Astrocyte (in vitro differentiated cells and primary cell): ENCODE data around the gene OR8D1. TPM values are rescaled to one million over a fixed set of nuclear protein-coding genes. Genes with fewer than 3 reads are reported as not detected.

ENCODE experiments used
- DNase-seq: peaks from one replicate; pipeline ENCODE4 v3.0.0-alpha.2; 2010; ENCODE audit warnings: low read depth
- FAIRE-seq: peaks from 2 replicates; lab custom pipeline; 2011; peaks lifted over from hg19 to GRCh38; lab: Jason Lieb, UNC
- H2AFZ ChIP-seq: 2 replicates; pipeline ENCODE4 v1.6.0; 2012; ENCODE audit warnings: low read depth, low read length, inconsistent platforms
- H3K27ac ChIP-seq: 2 replicates; pipeline ENCODE4 v1.5.1; 2011; ENCODE audit warnings: low read depth, low read length, inconsistent platforms
- H3K27me3 ChIP-seq: 2 replicates; pipeline ENCODE4 v1.6.0; 2011; ENCODE audit warnings: low read length, inconsistent platforms; ENCODE audit not compliant: insufficient read depth
- H3K36me3 ChIP-seq: 2 replicates; pipeline ENCODE4 v1.5.1; 2011; ENCODE audit warnings: low read length, inconsistent platforms; ENCODE audit not compliant: insufficient read depth
- H3K4me1 ChIP-seq: 2 replicates; pipeline ENCODE4 v1.5.1; 2011; ENCODE audit warnings: low read length, inconsistent platforms; ENCODE audit not compliant: insufficient read depth
- H3K4me2 ChIP-seq: 2 replicates; pipeline ENCODE4 v1.6.0; 2012; ENCODE audit warnings: low read length, inconsistent platforms
- H3K4me3 ChIP-seq: 2 replicates; pipeline ENCODE4 v1.5.1; 2011; ENCODE audit warnings: low read depth, mild to moderate bottlenecking, low read length, inconsistent platforms; ENCODE audit not compliant: insufficient read depth
- H3K79me2 ChIP-seq: 2 replicates; pipeline ENCODE4 v1.6.0; 2012; ENCODE audit warnings: mild to moderate bottlenecking, low read length, inconsistent platforms; ENCODE audit not compliant: insufficient read depth
- H3K9ac ChIP-seq: 2 replicates; pipeline ENCODE4 v1.6.0; 2012; ENCODE audit warnings: mild to moderate bottlenecking, low read length, inconsistent platforms
- H3K9me3 ChIP-seq: 2 replicates; pipeline ENCODE4 v1.5.1; 2012; ENCODE audit warnings: low read depth, mild to moderate bottlenecking, low read length, inconsistent platforms; ENCODE audit not compliant: insufficient read depth
- H4K20me1 ChIP-seq: 2 replicates; pipeline ENCODE4 v1.6.0; 2012; ENCODE audit warnings: low read length, inconsistent platforms; ENCODE audit not compliant: insufficient read depth
- H3K27ac Mint-ChIP-seq: one replicate; pipeline ENCODE4 v1.8.0; 2021; ENCODE audit warnings: mild to moderate bottlenecking, mixed read lengths; ENCODE audit not compliant: unreplicated experiment
- H3K27me3 Mint-ChIP-seq: one replicate; pipeline ENCODE4 v1.8.0; 2021; ENCODE audit warnings: low read depth, mixed read lengths; ENCODE audit not compliant: unreplicated experiment
- H3K36me3 Mint-ChIP-seq: one replicate; pipeline ENCODE4 v1.8.0; 2021; ENCODE audit warnings: low read depth, mixed read lengths; ENCODE audit not compliant: unreplicated experiment
- H3K4me1 Mint-ChIP-seq: one replicate; pipeline ENCODE4 v1.8.0; 2021; ENCODE audit warnings: low read depth, mixed read lengths; ENCODE audit not compliant: unreplicated experiment
- H3K4me3 Mint-ChIP-seq: one replicate; pipeline ENCODE4 v1.8.0; 2021; ENCODE audit warnings: mild to moderate bottlenecking, moderate library complexity, mixed read lengths; ENCODE audit not compliant: unreplicated experiment
- H3K9me3 Mint-ChIP-seq: one replicate; pipeline ENCODE4 v1.8.0; 2021; ENCODE audit warnings: mild to moderate bottlenecking, mixed read lengths; ENCODE audit not compliant: unreplicated experiment
- CTCF ChIP-seq: IDR thresholded peaks from 2 replicates; pipeline ENCODE4 v1.5.1; 2011; ENCODE audit warnings: low read depth, mild to moderate bottlenecking, inconsistent platforms, low read length, moderate library complexity; ENCODE audit not compliant: insufficient read depth
- EZH2 ChIP-seq: IDR thresholded peaks from 2 replicates; pipeline ENCODE4 v1.6.1; 2012; ENCODE audit warnings: mild to moderate bottlenecking, low read length, inconsistent platforms; ENCODE audit not compliant: insufficient read depth
- total RNA-seq: library from RNA; stranded (reverse); gene quantifications from 2 replicates; pipeline ENCODE4 v1.2.1, GENCODE V29; 2021

Gene OR8D1
- total RNA-seq, 1 donor from 2014 or later, result not detected

GRCh38 chr11:124346311-124346955 lies 32.7 kb upstream of the OR8D1 start:
- FAIRE-seq, result no peak
- Histone ChIP-seq H3K4me3 (no peak overlapping the region), H3K9me3 (no peaks in the 10 kb centered on the region), H3K27ac (no peak overlapping the region), H2AFZ (no peak overlapping the region), H3K4me1 (no peaks in the 10 kb centered on the region), H3K36me3 (no peaks in the 10 kb centered on the region), H3K9ac (no peak overlapping the region), H3K27me3 (no peaks in the 10 kb centered on the region), H3K79me2 (no peaks in the 10 kb centered on the region), H4K20me1 (no peaks in the 10 kb centered on the region), H3K4me2 (no peak overlapping the region)
- Mint-ChIP-seq H3K27me3 (no peaks in the 10 kb centered on the region), H3K36me3 (no peaks in the 10 kb centered on the region), H3K27ac (no peak overlapping the region), H3K4me1 (no peaks in the 10 kb centered on the region), H3K4me3 (no peak overlapping the region), H3K9me3 (peaks cover 2% of the 10 kb centered on the region)
- DNase-seq, result no peak
- TF ChIP-seq CTCF (no peak), EZH2 (no peak)

- no peak overlapping the region for H3K27ac Mint-ChIP-seq
- no peak overlapping the region for H3K9ac ChIP-seq
- TF ChIP-seq CTCF (no peak), EZH2 (no peak)
- H3K9me3 Mint-ChIP-seq, result peaks cover 2% of the 10 kb centered on the region
- no peaks in the 10 kb centered on the region for H3K27me3 ChIP-seq
- no peaks in the 10 kb centered on the region for H3K79me2 ChIP-seq
- no peaks in the 10 kb centered on the region for H3K36me3 ChIP-seq
- H3K9me3 ChIP-seq, result no peaks in the 10 kb centered on the region
- DNase-seq, result no peak
- no peaks in the 10 kb centered on the region for H3K4me1 Mint-ChIP-seq
- H3K4me3 Mint-ChIP-seq, result no peak overlapping the region
- H3K27ac ChIP-seq, result no peak overlapping the region
- H3K36me3 Mint-ChIP-seq, result no peaks in the 10 kb centered on the region
- H3K4me2 ChIP-seq, result no peak overlapping the region
- no peaks in the 10 kb centered on the region for H4K20me1 ChIP-seq
- no peak for FAIRE-seq
- no peak overlapping the region for H3K4me3 ChIP-seq
- no peaks in the 10 kb centered on the region for H3K4me1 ChIP-seq
- H3K27me3 Mint-ChIP-seq, result no peaks in the 10 kb centered on the region
- H2AFZ ChIP-seq, result no peak overlapping the region
These were observed 30.6 kb upstream of the OR8D1 start for GRCh38 chr11:124344346-124344745.

- H3K9me3 ChIP-seq, result no peaks in the 10 kb centered on the region
- no peaks in the 10 kb centered on the region for H3K27me3 Mint-ChIP-seq
- H2AFZ ChIP-seq, result no peak overlapping the region
- no peaks in the 10 kb centered on the region for H3K79me2 ChIP-seq
- H3K4me3 Mint-ChIP-seq, result no peak overlapping the region
- H3K9ac ChIP-seq, result no peak overlapping the region
- no peak overlapping the region for H3K27ac ChIP-seq
- H3K27me3 ChIP-seq, result no peaks in the 10 kb centered on the region
- FAIRE-seq, result no peak
- no peak overlapping the region for H3K27ac Mint-ChIP-seq
- DNase-seq, result no peak
- H3K9me3 Mint-ChIP-seq, result no peaks in the 10 kb centered on the region
- no peak for TF ChIP-seq EZH2
- TF ChIP-seq CTCF, result no peak
- no peak overlapping the region for H3K4me3 ChIP-seq
- no peaks in the 10 kb centered on the region for H3K36me3 ChIP-seq
- no peaks in the 10 kb centered on the region for H4K20me1 ChIP-seq
- no peak overlapping the region for H3K4me2 ChIP-seq
- H3K4me1 Mint-ChIP-seq, result no peaks in the 10 kb centered on the region
- no peaks in the 10 kb centered on the region for H3K4me1 ChIP-seq
- H3K36me3 Mint-ChIP-seq, result no peaks in the 10 kb centered on the region
These were observed 26.3 kb upstream of the OR8D1 start for GRCh38 chr11:124340142-124340447.
